Naive thymus-derived CD4-positive, alpha-beta T cell (primary cell): ENCODE results near the gene IQUB. TPM values are rescaled to one million over a fixed set of nuclear protein-coding genes. Genes with fewer than 3 reads are reported as not detected.
"Not testable (repeated sequence)": the region's sequence is repeated elsewhere in the genome, so short reads cannot be mapped to it uniquely, and the experiment has no call there.

Source experiments
- ATAC-seq: fragments of 150-1000 bp; cut with Tn5 transposase; 2 replicates; pipeline ENCODE4 v1.10.0; 2021; ENCODE audit warnings: mild to moderate bottlenecking, moderate library complexity
- CTCF ChIA-PET: fragments of 350-600 bp; sonication (Branson Sonifier 250); formaldehyde crosslinking; loops from one replicate; lab custom pipeline; 2021; ENCODE audit warnings: antibody characterized with exemption; lab: Charles Lee
- POLR2A ChIA-PET: fragments of 350-600 bp; sonication (Branson Sonifier 250); formaldehyde crosslinking; loops from one replicate; lab custom pipeline; 2021; ENCODE audit warnings: antibody characterized with exemption, inconsistent platforms; lab: Charles Lee
- DNase-seq, 9 donors: peaks; one replicate each; pipeline versions ENCODE4 v3.0.0 to v3.0.0-alpha.2; 2020 to 2022; ENCODE audit warnings: mixed read lengths in 1 of 9
- H3K27ac ChIP-seq: one replicate; pipeline ENCODE4 v1.7.0; 2013; ENCODE audit warnings: mild to moderate bottlenecking, low read depth, low read length, moderate library complexity
- H3K27me3 ChIP-seq, 2 donors: one replicate each; pipeline ENCODE4 v1.7.0; 2013; ENCODE audit warnings: low read length in 2 of 2, mild to moderate bottlenecking in 2 of 2, moderate library complexity in 2 of 2; ENCODE audit not compliant: control insufficient read depth in 2 of 2, insufficient read depth in 2 of 2
- H3K36me3 ChIP-seq, 3 experiments: 1 replicate in 2 of 3; 2 replicates in 1 of 3; pipeline ENCODE4 v1.7.0; 2013; ENCODE audit warnings: low read length in 3 of 3, mild to moderate bottlenecking in 3 of 3, moderate library complexity in 1 of 3; ENCODE audit not compliant: insufficient read depth in 3 of 3, control insufficient read depth in 2 of 3
- H3K4me1 ChIP-seq, 2 donors: one replicate each; pipeline ENCODE4 v1.7.0; 2013; ENCODE audit warnings: low read length in 2 of 2, mild to moderate bottlenecking in 2 of 2, moderate library complexity in 1 of 2; ENCODE audit not compliant: control insufficient read depth in 2 of 2, insufficient read depth in 2 of 2
- H3K4me3 ChIP-seq: 2 replicates; pipeline ENCODE4 v1.7.0; 2013; ENCODE audit warnings: mild to moderate bottlenecking, low read length
- H3K9me3 ChIP-seq, 3 experiments: 1 replicate in 2 of 3; 2 replicates in 1 of 3; pipeline ENCODE4 v1.7.0; 2013; ENCODE audit warnings: low read length in 3 of 3; ENCODE audit not compliant: control insufficient read depth in 2 of 3
- H3K27ac Mint-ChIP-seq, 9 donors: one replicate each; pipeline ENCODE4 v1.8.0; 2020 to 2022; ENCODE audit warnings: mixed read lengths in 9 of 9, mild to moderate bottlenecking in 8 of 9, moderate library complexity in 5 of 9, inconsistent platforms in 2 of 9
- H3K27me3 Mint-ChIP-seq, 5 donors: one replicate each; pipeline ENCODE4 v1.8.0; 2021 to 2022; ENCODE audit warnings: mixed read lengths in 5 of 5, mild to moderate bottlenecking in 1 of 5
- H3K36me3 Mint-ChIP-seq, 5 donors: one replicate each; pipeline ENCODE4 v1.8.0; 2020 to 2022; ENCODE audit warnings: mixed read lengths in 5 of 5, mild to moderate bottlenecking in 3 of 5, inconsistent platforms in 1 of 5
- H3K4me1 Mint-ChIP-seq, 7 donors: one replicate each; pipeline ENCODE4 v1.8.0; 2020 to 2022; ENCODE audit warnings: mixed read lengths in 7 of 7, mild to moderate bottlenecking in 3 of 7, inconsistent platforms in 1 of 7
- H3K4me3 Mint-ChIP-seq, 10 donors: one replicate each; pipeline ENCODE4 v1.8.0; 2020 to 2022; ENCODE audit warnings: mild to moderate bottlenecking in 10 of 10, mixed read lengths in 10 of 10, moderate library complexity in 6 of 10, inconsistent platforms in 2 of 10
- H3K9me3 Mint-ChIP-seq, 11 donors: one replicate each; pipeline ENCODE4 v1.8.0; 2020 to 2022; ENCODE audit warnings: mixed read lengths in 11 of 11, mild to moderate bottlenecking in 4 of 11, inconsistent platforms in 1 of 11, moderate library complexity in 1 of 11
- intact Hi-C, 2 donors: fragments of 100-400 bp; cut with micrococcal nuclease; formaldehyde crosslinking; loops; one replicate each; pipeline ENCODE4 v1.15.1; 2023
- polyA plus RNA-seq, 2 donors: library from polyadenylated mRNA; unstranded; fragments of 300-500 nt; fragmentation: Illumina TruSeq; gene quantifications; one replicate each; pipeline ENCODE4 v1.2.3, GENCODE V29; 2021
- total RNA-seq, 6 experiments: library from RNA in 5 of 6; stranded (reverse) in 5 of 6; gene quantifications; 1 replicate in 5 of 6; 2 replicates in 1 of 6; pipeline ENCODE4 v1.2.3 and lab custom pipeline; 2021 to 2026

The IQUB gene
- total and polyA plus RNA-seq, 7 experiments from 2014 or later = 0.09 to 0.24 TPM; not detected in 5

GRCh38 chr7:123552134-123552533 lies 17.7 kb upstream of the IQUB start:
- H3K36me3 ChIP-seq = peaks cover 7 to 24% (median 18%) of the 10 kb centered on the region in 3 experiments
- Mint-ChIP-seq H3K4me1 (peaks cover 12 to 56% (median 46%) of the 10 kb centered on the region in 7 donors), H3K36me3 (peaks cover 9 to 40% (median 34%) of the 10 kb centered on the region in 5 donors), H3K4me3 (peak overlapping the region in 1 of 10 donors; percentile 20)
- H3K4me3 ChIP-seq, H3K27ac ChIP-seq, H3K27ac Mint-ChIP-seq, ATAC-seq, H3K27me3 Mint-ChIP-seq, H3K27me3 ChIP-seq, DNase-seq, POLR2A ChIA-PET, intact Hi-C loops, H3K9me3 Mint-ChIP-seq, H3K9me3 ChIP-seq: not testable (repeated sequence)
- H3K4me1 ChIP-seq = peaks cover 12 to 13% of the 10 kb centered on the region in 2 donors
- CTCF ChIA-PET = interaction anchor here (0.7 to 0.9 kb wide), 2 partner anchors 57 to 176 kb away, joined by 3 to 5 read pairs; no protein-coding TSS in a partner anchor

DNA sequence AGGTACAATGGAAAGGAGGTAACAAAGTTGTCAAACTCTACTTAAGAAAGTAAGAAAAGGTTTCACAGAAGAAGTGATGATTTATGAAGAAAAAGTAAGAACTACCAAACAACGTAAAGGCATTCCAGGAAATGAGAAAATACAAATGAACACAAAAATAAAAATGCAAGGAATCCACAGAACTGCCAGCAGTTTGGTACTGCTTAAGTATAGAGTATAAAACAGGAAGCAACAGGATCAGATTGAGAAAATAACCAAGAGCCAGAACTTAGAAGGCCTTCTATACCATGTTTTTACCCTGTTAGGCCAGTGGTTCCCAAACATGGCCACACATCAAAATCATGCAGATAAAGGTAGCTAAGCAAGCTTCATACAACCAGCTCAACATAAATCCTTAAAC lies 14.0 kb upstream of the IQUB start:
- POLR2A ChIA-PET = no interaction called here
- Mint-ChIP-seq H3K9me3 (peaks cover 0 to 2% (median 0%) of the 10 kb centered on the region in 11 donors), H3K4me3 (peak overlapping the region in 2 of 10 donors; percentile 4 to 30), H3K27ac (peak overlapping the region in 3 of 9 donors; percentile 2 to 65 (median 9)), H3K36me3 (peaks cover 12 to 43% (median 30%) of the 10 kb centered on the region in 5 donors), H3K27me3 (no peaks in the 10 kb centered on the region), H3K4me1 (peaks cover 15 to 60% (median 51%) of the 10 kb centered on the region in 7 donors)
- H3K9me3 ChIP-seq = no peaks in the 10 kb centered on the region
- DNase-seq = no peak
- intact Hi-C loops = no loop called here
- no peaks in the 10 kb centered on the region for H3K27me3 ChIP-seq
- H3K27ac ChIP-seq = no peak overlapping the region
- CTCF ChIA-PET = no interaction called here
- peaks cover 7 to 29% (median 18%) of the 10 kb centered on the region in 3 experiments for H3K36me3 ChIP-seq
- no peaks in the 10 kb centered on the region for H3K4me1 ChIP-seq
- H3K4me3 ChIP-seq = no peak overlapping the region
- no peak for ATAC-seq

GRCh38 chr7:123539871-123540270 lies 5.5 kb upstream of the IQUB start:
- ATAC-seq (no peak), DNase-seq (no peak)
- Mint-ChIP-seq H3K27ac (no peak overlapping the region), H3K36me3 (peaks cover 0 to 5% (median 0%) of the 10 kb centered on the region in 5 donors), H3K4me1 (peaks cover 0 to 11% (median 6%) of the 10 kb centered on the region in 7 donors), H3K27me3 (no peaks in the 10 kb centered on the region), H3K4me3 (no peak overlapping the region), H3K9me3 (peaks cover 0 to under 1% (median 0%) of the 10 kb centered on the region in 11 donors)
- Histone ChIP-seq H3K36me3 (peaks cover 0 to 3% (median 0%) of the 10 kb centered on the region in 3 experiments), H3K4me1 (peaks cover 4 to 8% of the 10 kb centered on the region in 2 donors), H3K4me3 (no peak overlapping the region), H3K27ac (no peak overlapping the region), H3K9me3 (no peaks in the 10 kb centered on the region), H3K27me3 (no peaks in the 10 kb centered on the region)
- ChIA-PET CTCF (interaction anchor here (1.4 to 2.0 kb wide), 2 partner anchors 18 to 45 kb away, joined by 3 to 11 read pairs; partner anchors contain the start of gene NDUFA5), POLR2A (interaction anchor here (2.0 kb wide), 1 partner anchor 18 kb away, joined by 7 read pairs; the partner anchor contains the start of gene NDUFA5)
- intact Hi-C loops = loop anchor here in 1 of 2 donors (10.0 kb wide), 1 partner anchor 1395 kb away; no protein-coding TSS in a partner anchor

DNA sequence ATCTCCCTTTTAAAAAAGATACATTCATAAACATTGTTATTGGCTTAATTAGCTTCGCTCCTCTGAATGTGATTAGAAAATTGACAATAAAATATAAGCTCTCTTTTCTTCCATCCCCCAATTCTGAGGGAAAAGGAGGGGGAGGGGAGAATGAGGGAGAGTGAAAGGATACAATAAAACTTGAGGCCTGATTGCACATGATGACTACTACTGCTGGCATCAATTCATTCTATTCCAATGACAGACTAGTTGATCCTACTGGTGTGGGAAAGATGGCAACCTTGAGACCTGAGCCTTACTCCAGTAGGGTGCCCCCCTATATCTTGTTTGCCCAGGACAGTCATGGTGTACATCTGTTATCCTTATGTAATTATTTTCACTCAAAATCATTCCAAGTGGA lies 4.5 kb upstream of the IQUB start:
- Mint-ChIP-seq H3K4me3 (no peak overlapping the region), H3K27me3 (peaks cover 0 to 6% (median 0%) of the 10 kb centered on the region in 5 donors), H3K9me3 (peaks cover 0 to 3% (median 0%) of the 10 kb centered on the region in 11 donors), H3K27ac (no peak overlapping the region), H3K4me1 (peaks cover 0 to 17% (median 11%) of the 10 kb centered on the region in 7 donors), H3K36me3 (peaks cover 0 to 5% (median 0%) of the 10 kb centered on the region in 5 donors)
- H3K4me1 ChIP-seq = peaks cover 4 to 12% of the 10 kb centered on the region in 2 donors
- CTCF ChIA-PET = interaction anchor here (0.7 to 2.0 kb wide), 3 partner anchors 19 to 44 kb away, joined by 3 to 11 read pairs (median 3); partner anchors contain the start of gene NDUFA5
- H3K27me3 ChIP-seq = no peaks in the 10 kb centered on the region
- H3K36me3 ChIP-seq = peaks cover 0 to 3% (median 0%) of the 10 kb centered on the region in 3 experiments
- no peak overlapping the region for H3K27ac ChIP-seq
- H3K4me3 ChIP-seq = no peak overlapping the region
- no peak for DNase-seq
- POLR2A ChIA-PET = no interaction called here
- intact Hi-C loops = loop anchor here in 1 of 2 donors (10.0 kb wide), 1 partner anchor 1396 kb away; no protein-coding TSS in a partner anchor
- no peaks in the 10 kb centered on the region for H3K9me3 ChIP-seq
- ATAC-seq = no peak

DNA sequence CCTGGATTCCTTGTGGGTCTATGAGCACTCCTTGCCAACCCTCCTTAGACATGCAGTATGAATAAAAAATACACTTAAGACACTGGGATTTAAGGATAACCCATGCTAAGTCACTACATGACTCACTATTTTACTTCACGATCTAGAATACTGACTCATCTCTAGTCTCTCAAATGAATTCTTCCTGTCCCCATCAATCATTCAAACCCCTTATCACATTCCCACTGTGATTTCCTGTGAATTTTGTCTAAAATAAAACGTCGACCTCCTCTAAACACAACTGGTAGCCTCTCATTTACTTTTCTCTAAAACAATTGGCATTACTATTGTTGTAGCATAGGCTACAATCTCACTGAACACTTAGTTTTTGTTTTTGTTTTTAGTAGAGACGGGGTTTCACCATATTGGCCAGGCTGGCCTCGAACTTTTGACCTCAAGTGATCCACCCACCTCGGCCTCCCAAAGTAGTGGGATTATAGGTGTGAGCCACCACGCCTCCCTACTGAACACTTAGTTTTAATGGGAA lies 3.9 kb upstream of the IQUB start:
- Mint-ChIP-seq H3K4me3 (no peak overlapping the region), H3K27ac (peak overlapping the region in 1 of 9 donors; percentile 14), H3K27me3 (peaks cover 3 to 12% (median 4%) of the 10 kb centered on the region in 5 donors), H3K36me3 (peaks cover 0 to 5% (median 0%) of the 10 kb centered on the region in 5 donors), H3K4me1 (peaks cover 3 to 22% (median 18%) of the 10 kb centered on the region in 7 donors), H3K9me3 (peaks cover 0 to 3% (median 0%) of the 10 kb centered on the region in 11 donors)
- no peak overlapping the region for H3K4me3 ChIP-seq
- DNase-seq (no peak), ATAC-seq (no peak)
- peaks cover 4 to 14% of the 10 kb centered on the region in 2 donors for H3K4me1 ChIP-seq
- no peak overlapping the region for H3K27ac ChIP-seq
- no peaks in the 10 kb centered on the region for H3K27me3 ChIP-seq
- ChIA-PET CTCF (interaction anchor here (0.7 to 2.0 kb wide), 2 partner anchors 24 to 44 kb away, joined by 3 to 11 read pairs; no protein-coding TSS in a partner anchor), POLR2A (no interaction called here)
- H3K36me3 ChIP-seq = peaks cover 0 to 3% (median 0%) of the 10 kb centered on the region in 3 experiments
- H3K9me3 ChIP-seq = no peaks in the 10 kb centered on the region
- intact Hi-C loops = loop anchor here in 1 of 2 donors (10.0 kb wide), 1 partner anchor 1397 kb away; no protein-coding TSS in a partner anchor

DNA sequence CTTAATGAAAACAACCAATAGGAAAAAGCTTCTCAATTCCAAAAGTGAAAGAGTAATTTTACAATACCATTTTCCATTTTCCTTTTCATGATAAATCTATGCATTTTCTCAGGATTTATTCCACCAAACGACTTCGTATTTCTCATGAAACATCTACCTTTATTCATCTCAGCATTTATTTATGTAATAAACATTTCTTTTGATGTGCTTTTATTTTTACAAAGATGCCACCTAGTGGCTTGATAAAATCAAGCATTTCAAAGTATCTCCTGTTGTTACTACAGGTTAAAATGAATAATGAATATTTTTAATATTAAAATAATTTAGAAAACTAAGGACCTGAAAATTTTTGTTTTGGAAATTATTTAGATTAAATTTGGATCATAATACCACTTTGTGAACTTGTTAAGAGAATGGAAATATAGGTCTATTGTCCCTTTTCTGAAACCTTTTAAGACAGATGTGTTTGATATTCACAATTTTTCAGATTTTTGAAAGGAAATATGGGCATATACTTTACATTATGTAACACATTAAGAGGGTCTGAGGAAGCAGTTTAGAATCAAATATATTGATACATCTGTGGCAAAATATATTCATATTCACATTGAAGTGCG lies 2.7 kb upstream of the IQUB start:
- H3K4me3 ChIP-seq = no peak overlapping the region
- Mint-ChIP-seq H3K27ac (peak overlapping the region in 1 of 9 donors; percentile 28), H3K36me3 (peaks cover 0 to 5% (median 0%) of the 10 kb centered on the region in 5 donors), H3K4me3 (no peak overlapping the region), H3K27me3 (peaks cover 10 to 19% (median 11%) of the 10 kb centered on the region in 5 donors), H3K4me1 (peaks cover 7 to 30% (median 25%) of the 10 kb centered on the region in 7 donors), H3K9me3 (peaks cover 0 to 3% (median 0%) of the 10 kb centered on the region in 11 donors)
- no peaks in the 10 kb centered on the region for H3K27me3 ChIP-seq
- DNase-seq (peak in 5 of 9 donors; percentile 11 to 48 (median 30)), ATAC-seq (no peak)
- ChIA-PET POLR2A (interaction anchor here (0.6 kb wide), 1 partner anchor 69 kb away, joined by 6 read pairs; no protein-coding TSS in a partner anchor), CTCF (interaction anchor here (0.6 kb wide), 1 partner anchor 333 kb away, joined by 7 read pairs; no protein-coding TSS in a partner anchor)
- H3K4me1 ChIP-seq = peaks cover 4 to 14% of the 10 kb centered on the region in 2 donors
- peaks cover 0 to 1% (median 0%) of the 10 kb centered on the region in 3 experiments for H3K36me3 ChIP-seq
- H3K9me3 ChIP-seq = no peaks in the 10 kb centered on the region
- intact Hi-C loops = loop anchor here (1.0 to 10.0 kb wide), 2 partner anchors 43 to 1398 kb away; no protein-coding TSS in a partner anchor
- no peak overlapping the region for H3K27ac ChIP-seq
